Mucosa of rectum (tissue), 2 donors: ENCODE measurements around the gene TP53I13.

Source experiments
- H3K27ac ChIP-seq, 2 donors: one replicate each; pipeline ENCODE4 v1.7.0; 2013; ENCODE audit warnings: inconsistent platforms in 2 of 2, low read depth in 2 of 2, low read length in 2 of 2
- H3K27me3 ChIP-seq, 2 donors: one replicate each; pipeline ENCODE4 v1.7.0; 2013; ENCODE audit warnings: low read length in 2 of 2; ENCODE audit not compliant: control insufficient read depth in 2 of 2, insufficient read depth in 2 of 2
- H3K36me3 ChIP-seq, 2 donors: one replicate each; pipeline ENCODE4 v1.7.0; 2013; ENCODE audit warnings: low read length in 2 of 2; ENCODE audit not compliant: control insufficient read depth in 2 of 2, insufficient read depth in 2 of 2
- H3K4me1 ChIP-seq, 2 donors: one replicate each; pipeline ENCODE4 v1.7.0; 2013; ENCODE audit warnings: low read length in 2 of 2, mild to moderate bottlenecking in 1 of 2; ENCODE audit not compliant: control insufficient read depth in 2 of 2, insufficient read depth in 2 of 2
- H3K4me3 ChIP-seq, 2 donors: one replicate each; pipeline ENCODE4 v1.7.0; 2013; ENCODE audit warnings: low read length in 2 of 2
- H3K9ac ChIP-seq, 2 donors: one replicate each; pipeline ENCODE4 v1.7.0; 2013; ENCODE audit warnings: low read length in 2 of 2, low read depth in 1 of 2, mild to moderate bottlenecking in 1 of 2
- H3K9me3 ChIP-seq, 2 donors: one replicate each; pipeline ENCODE4 v1.7.0; 2013; ENCODE audit warnings: low read length in 2 of 2; ENCODE audit not compliant: control insufficient read depth in 2 of 2
- donor health status: healthy.
- donor health status: Normal muscosa, but diverticular disease.

TP53I13 gene

GRCh38 chr17:29573871-29574731, 5.6 kb downstream of the TP53I13 start:
- H3K4me3 ChIP-seq: peak overlapping the region in 1 of 2 donors; percentile 3
- peaks cover 18 to 23% of the 10 kb centered on the region in 2 donors for H3K4me1 ChIP-seq
- no peaks in the 10 kb centered on the region for H3K9me3 ChIP-seq
- peak overlapping the region; percentile 39 to 81 for H3K27ac ChIP-seq
- peak overlapping the region in 1 of 2 donors; percentile 67 for H3K9ac ChIP-seq
- H3K27me3 ChIP-seq: no peaks in the 10 kb centered on the region
- H3K36me3 ChIP-seq: peaks cover 26 to 42% of the 10 kb centered on the region in 2 donors

DNA sequence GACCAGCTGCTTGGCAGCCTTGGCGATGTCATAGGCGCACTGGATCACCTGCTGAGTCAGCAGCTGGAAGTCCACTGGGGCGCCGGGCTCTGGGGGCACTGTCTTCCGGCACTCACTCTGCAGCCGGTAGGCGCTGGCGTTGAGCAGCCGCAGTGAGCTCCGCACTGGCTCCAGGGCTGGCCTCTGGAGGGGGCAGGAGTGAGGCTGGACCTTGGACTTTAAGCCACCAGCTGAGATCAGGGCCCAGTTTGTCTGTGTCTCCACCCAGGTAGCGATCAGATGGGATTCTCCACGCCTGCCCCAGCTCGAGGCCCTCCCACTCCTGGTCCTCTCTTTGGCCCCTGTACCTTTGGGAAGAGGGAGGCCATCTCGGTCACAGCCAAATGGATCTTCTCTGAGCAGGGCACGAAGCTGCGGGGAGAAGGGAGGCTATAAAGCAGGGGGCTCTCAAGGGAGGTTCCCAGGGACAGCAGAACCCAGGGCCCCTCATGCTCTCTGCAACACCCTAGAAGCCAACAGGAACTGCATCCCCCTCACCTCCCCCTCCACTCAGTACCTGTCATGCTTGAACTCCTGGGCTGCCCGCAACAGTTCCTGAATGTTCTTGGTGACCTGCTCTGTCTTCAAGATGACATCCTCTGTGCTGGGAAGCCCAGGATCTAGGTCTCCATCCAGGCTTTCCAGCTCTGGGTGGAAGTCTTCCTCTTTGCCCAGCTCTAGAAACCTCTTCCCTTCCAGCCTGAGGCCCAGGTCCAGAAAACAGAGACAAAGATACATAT, 6.4 kb downstream of the TP53I13 start:
- H3K27me3 ChIP-seq: no peaks in the 10 kb centered on the region
- peaks cover 28 to 42% of the 10 kb centered on the region in 2 donors for H3K36me3 ChIP-seq
- H3K4me3 ChIP-seq: no peak overlapping the region
- H3K27ac ChIP-seq: peak overlapping the region; percentile 39 to 81
- H3K4me1 ChIP-seq: peaks cover 15 to 19% of the 10 kb centered on the region in 2 donors
- peak overlapping the region in 1 of 2 donors; percentile 67 for H3K9ac ChIP-seq
- no peaks in the 10 kb centered on the region for H3K9me3 ChIP-seq

- H3K36me3 ChIP-seq: peaks cover 31 to 42% of the 10 kb centered on the region in 2 donors
- H3K4me3 ChIP-seq: no peak overlapping the region
- H3K27ac ChIP-seq: peak overlapping the region in 1 of 2 donors; percentile 39
- H3K4me1 ChIP-seq: peaks cover 12 to 22% of the 10 kb centered on the region in 2 donors
- H3K9me3 ChIP-seq: no peaks in the 10 kb centered on the region
- no peak overlapping the region for H3K9ac ChIP-seq
- no peaks in the 10 kb centered on the region for H3K27me3 ChIP-seq
Measured at GRCh38 chr17:29575511-29576213, 7.2 kb downstream of the TP53I13 start.

DNA sequence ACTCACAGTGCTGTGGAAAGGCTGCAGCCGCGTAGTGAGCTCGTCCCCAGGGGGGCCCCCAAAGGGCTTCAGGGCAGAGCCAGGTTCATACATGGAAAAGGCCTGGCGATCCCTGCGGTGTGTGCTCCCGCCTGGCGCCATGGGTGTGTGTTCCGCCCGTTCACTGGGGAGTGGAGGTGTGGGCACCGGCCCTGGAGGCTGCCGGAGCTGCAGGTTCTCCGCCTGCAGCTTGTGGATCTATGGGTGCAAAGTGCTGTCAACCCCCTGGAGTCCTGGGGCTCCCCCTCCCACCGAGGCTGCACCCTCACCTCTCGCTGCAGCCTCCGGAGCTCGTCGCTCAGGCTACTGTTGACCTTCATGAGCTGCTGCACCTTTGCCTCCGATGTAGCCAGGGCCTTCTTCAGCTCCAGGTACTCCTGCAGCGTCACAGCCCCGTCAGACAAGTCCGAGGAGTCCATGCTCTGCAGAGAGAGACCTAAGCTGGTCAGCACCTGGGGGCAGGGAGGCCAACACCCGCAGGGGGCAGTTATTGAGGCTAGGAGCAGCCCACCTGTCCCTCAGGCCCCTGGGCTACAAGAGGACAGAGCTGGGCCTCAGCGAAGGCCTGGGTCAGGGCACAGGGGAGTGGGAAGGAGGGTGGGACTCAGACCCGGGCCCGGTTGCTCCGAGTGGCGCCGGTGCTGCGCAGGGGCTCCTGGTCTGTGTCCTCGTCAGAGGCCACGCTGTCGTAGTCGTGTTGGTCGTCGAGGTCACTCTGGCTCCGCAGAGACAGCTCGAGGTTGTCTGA, 7.9 kb downstream of the TP53I13 start:
- Histone ChIP-seq H3K4me3 (no peak overlapping the region), H3K9ac (no peak overlapping the region), H3K27me3 (no peaks in the 10 kb centered on the region), H3K36me3 (peaks cover 31 to 39% of the 10 kb centered on the region in 2 donors), H3K9me3 (no peaks in the 10 kb centered on the region), H3K4me1 (peaks cover 9 to 22% of the 10 kb centered on the region in 2 donors), H3K27ac (no peak overlapping the region)

GRCh38 chr17:29577001-29577370, 8.5 kb downstream of the TP53I13 start:
- Histone ChIP-seq H3K27ac (no peak overlapping the region), H3K36me3 (peaks cover 36 to 41% of the 10 kb centered on the region in 2 donors), H3K9me3 (no peaks in the 10 kb centered on the region), H3K9ac (no peak overlapping the region), H3K4me1 (peaks cover 9 to 22% of the 10 kb centered on the region in 2 donors), H3K4me3 (no peak overlapping the region), H3K27me3 (no peaks in the 10 kb centered on the region)

GRCh38 chr17:29577385-29578211, 9.1 kb downstream of the TP53I13 start:
- Histone ChIP-seq H3K9me3 (no peaks in the 10 kb centered on the region), H3K4me3 (no peak overlapping the region), H3K27me3 (no peaks in the 10 kb centered on the region), H3K9ac (no peak overlapping the region), H3K36me3 (peaks cover 38 to 47% of the 10 kb centered on the region in 2 donors), H3K27ac (no peak overlapping the region), H3K4me1 (peaks cover 7 to 22% of the 10 kb centered on the region in 2 donors)

- Histone ChIP-seq H3K4me3 (no peak overlapping the region), H3K27me3 (no peaks in the 10 kb centered on the region), H3K4me1 (peaks cover 7 to 19% of the 10 kb centered on the region in 2 donors), H3K27ac (no peak overlapping the region), H3K9me3 (no peaks in the 10 kb centered on the region), H3K36me3 (peaks cover 35 to 57% of the 10 kb centered on the region in 2 donors), H3K9ac (no peak overlapping the region)
Measured at GRCh38 chr17:29578626-29579485, 10.4 kb downstream of the TP53I13 start.

- no peaks in the 10 kb centered on the region for H3K9me3 ChIP-seq
- H3K27me3 ChIP-seq: no peaks in the 10 kb centered on the region
- H3K9ac ChIP-seq: no peak overlapping the region
- H3K4me1 ChIP-seq: peaks cover 4 to 8% of the 10 kb centered on the region in 2 donors
- H3K36me3 ChIP-seq: peaks cover 35 to 54% of the 10 kb centered on the region in 2 donors
- no peak overlapping the region for H3K27ac ChIP-seq
- no peak overlapping the region for H3K4me3 ChIP-seq
Measured at GRCh38 chr17:29579866-29580771, 11.6 kb downstream of the TP53I13 start.
